Adrenal gland (tissue), 12 donors: ENCODE data around the gene IL11RA. TPM values are rescaled to one million over a fixed set of nuclear protein-coding genes. Genes with fewer than 3 reads are reported as not detected.

Source experiments
- DNase-seq, 7 donors: peaks; one replicate each; pipeline ENCODE4 v3.0.0-alpha.2; 2019 to 2020
- H3K27ac ChIP-seq, 5 donors: fragments of 200-600 bp; sonication (generic) in 4 of 5; 1 replicate in 3 of 5; 2 replicates in 2 of 5; pipeline versions ENCODE4 v1.5.1 to v1.8.0; 2016 to 2020; ENCODE audit warnings: mild to moderate bottlenecking in 1 of 5
- H3K27me3 ChIP-seq: fragments of 200-600 bp; 2 replicates; pipeline ENCODE4 v1.8.0; 2021
- H3K36me3 ChIP-seq, 2 donors: fragments of 200-600 bp; replicated peaks in 1 of 2; 1 replicate in 1 of 2; 2 replicates in 1 of 2; pipeline versions ENCODE4 v1.5.1 to v1.8.0; 2018 to 2022
- H3K4me1 ChIP-seq, 2 donors: fragments of 200-600 bp; replicated peaks in 1 of 2; 1 replicate in 1 of 2; 2 replicates in 1 of 2; pipeline versions ENCODE4 v1.5.1 to v1.8.0; 2018 to 2021
- H3K4me3 ChIP-seq, 4 donors: fragments of 200-600 bp; sonication (generic) in 3 of 4; one replicate each; pipeline ENCODE4 v1.5.1; 2016 to 2018
- H3K9me3 ChIP-seq, 3 donors: fragments of 200-600 bp; sonication (generic) in 1 of 3; replicated peaks in 1 of 3; 1 replicate in 2 of 3; 2 replicates in 1 of 3; pipeline versions ENCODE4 v1.5.1 to v1.8.0; 2016 to 2021
- POLR2A ChIP-seq, 2 donors: fragments of 450-650 bp; IDR thresholded peaks; one replicate each; pipeline ENCODE4 v1.6.1; 2017; ENCODE audit warnings: antibody characterized with exemption in 2 of 2, mild to moderate bottlenecking in 2 of 2, moderate library complexity in 1 of 2
- WGBS, 4 donors: extraction: QIAGEN DNeasy Blood & Tissue Kit in 2 of 4; methylation state at CpG; one replicate each; pipeline versions ENCODE4 v1.1.5 to v1.1.7; 2013 to 2017; 5-methylcytosine and 5-hydroxymethylcytosine counted together
- intact Hi-C, 2 donors: fragments of 100-400 bp; cut with DNase I; formaldehyde crosslinking; loops; one replicate each; pipeline versions ENCODE4 v1.14.1 to v1.15.0; 2022 to 2023
- polyA plus RNA-seq, 3 donors: library from polyadenylated mRNA; stranded (reverse); fragments of 200-250 nt in 2 of 3; fragments of 350-450 nt in 1 of 3; fragmentation: Illumina TruSeq in 1 of 3; extraction: RNeasy Lipid Tissue Mini Kit (QIAGEN cat#74804) in 1 of 3; gene quantifications; one replicate each; pipeline ENCODE4 v1.2.3, GENCODE V29; 2013 to 2014
- total RNA-seq, 9 donors: library from RNA; depleted of rRNA in 4 of 9; stranded (reverse); fragments of >200 nt in 4 of 9; fragments of 120-200 nt in 1 of 9; fragmentation: NEBNext Ultra II Directional in 1 of 9; extraction: Animal tissue kit (Norgen Biotek cat#: 25700) in 1 of 9; gene quantifications; one replicate each; pipeline versions ENCODE4 v1.1.0 to v1.2.4, GENCODE V29; 2013 to 2023
- TF ChIP-seq, protein P1 (sequence below), 6 experiments: fragments of 450-650 bp in 4 of 6; fragments of 200-600 bp in 2 of 6; sonication (generic) in 1 of 6; IDR thresholded peaks; 1 replicate in 5 of 6; 2 replicates in 1 of 6; pipeline versions ENCODE4 v1.5.1 to v1.8.0; 2016 to 2021; ENCODE audit warnings: antibody characterized with exemption in 6 of 6, mild to moderate bottlenecking in 2 of 6, moderate library complexity in 1 of 6
- donor health status: healthy with polysubstance abuse.
- donor health status: Bipolar disorder and iron deficiency.
- donor health status: DM: yes; HTN: yes; CAD: no.
- donor health status: DM: no; HTN: no; CAD: no.
- donor health status: DM: no; HTN: no; CAD: no.
- donor health status: DM: yes; HTN: yes; CAD: no.

IL11RA gene
- total and polyA plus RNA-seq, 12 donors: 5.2 to 53.7 (median 15.7) TPM

- intact Hi-C loops: no loop called here
Measured at GRCh38 chr9:34620061-34620994, 31.7 kb upstream of the IL11RA start, which contains the start of gene DCTN3. DCTN3 (minus strand) TSS chr9:34620495; CDS start chr9:34620464, 31 bp downstream.

GRCh38 chr9:34623374-34624235 is 28.4 kb upstream of the IL11RA start:
- Histone ChIP-seq H3K9me3 (no peaks in the 10 kb centered on the region), H3K27me3 (peaks cover 61% of the 10 kb centered on the region), H3K4me3 (no peak overlapping the region), H3K36me3 (no peaks in the 10 kb centered on the region), H3K4me1 (peaks cover 8 to 21% of the 10 kb centered on the region in 2 donors), H3K27ac (no peak overlapping the region)
- no peak for TF ChIP-seq POLR2A (IDR thresholded peaks at IDR 0.05)
- TF ChIP-seq, protein P1, sequence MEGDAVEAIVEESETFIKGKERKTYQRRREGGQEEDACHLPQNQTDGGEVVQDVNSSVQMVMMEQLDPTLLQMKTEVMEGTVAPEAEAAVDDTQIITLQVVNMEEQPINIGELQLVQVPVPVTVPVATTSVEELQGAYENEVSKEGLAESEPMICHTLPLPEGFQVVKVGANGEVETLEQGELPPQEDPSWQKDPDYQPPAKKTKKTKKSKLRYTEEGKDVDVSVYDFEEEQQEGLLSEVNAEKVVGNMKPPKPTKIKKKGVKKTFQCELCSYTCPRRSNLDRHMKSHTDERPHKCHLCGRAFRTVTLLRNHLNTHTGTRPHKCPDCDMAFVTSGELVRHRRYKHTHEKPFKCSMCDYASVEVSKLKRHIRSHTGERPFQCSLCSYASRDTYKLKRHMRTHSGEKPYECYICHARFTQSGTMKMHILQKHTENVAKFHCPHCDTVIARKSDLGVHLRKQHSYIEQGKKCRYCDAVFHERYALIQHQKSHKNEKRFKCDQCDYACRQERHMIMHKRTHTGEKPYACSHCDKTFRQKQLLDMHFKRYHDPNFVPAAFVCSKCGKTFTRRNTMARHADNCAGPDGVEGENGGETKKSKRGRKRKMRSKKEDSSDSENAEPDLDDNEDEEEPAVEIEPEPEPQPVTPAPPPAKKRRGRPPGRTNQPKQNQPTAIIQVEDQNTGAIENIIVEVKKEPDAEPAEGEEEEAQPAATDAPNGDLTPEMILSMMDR (IDR thresholded peaks at IDR 0.05): no peak
- WGBS, 4 donors: 10 to 24% (median 16%) methylated on average over 16 to 63 of the region's 63 CpGs
- no peak for DNase-seq
- intact Hi-C loops: no loop called here

More at GRCh38 chr9:34620061-34620994, 31.7 kb upstream of the IL11RA start, which contains the start of gene DCTN3:
- Histone ChIP-seq H3K27me3 (peaks cover 30% of the 10 kb centered on the region), H3K4me3 (peak within 1 kb of the TSS in 2 of 4 donors; percentile 64 to 96), H3K36me3 (peaks cover 0 to 29% of the 10 kb centered on the region in 2 donors), H3K27ac (peak within 1 kb of the TSS in 2 of 5 donors; percentile 12 to 51), H3K9me3 (no peaks in the 10 kb centered on the region), H3K4me1 (peaks cover 6 to 17% of the 10 kb centered on the region in 2 donors)
- DNase-seq: peak; percentile 90 to 99 (median 96)
- WGBS, 4 donors: 3 to 11% (median 5%) methylated on average over 12 to 43 of the region's 43 CpGs
- TF ChIP-seq, protein P1 (IDR thresholded peaks at IDR 0.05): peak in 1 of 6 experiments; percentile 2
- TF ChIP-seq POLR2A (IDR thresholded peaks at IDR 0.05): peak; percentile 28 to 45

GRCh38 chr9:34624475-34625185 is 27.4 kb upstream of the IL11RA start:
- Histone ChIP-seq H3K9me3 (no peaks in the 10 kb centered on the region), H3K4me1 (peaks cover 10 to 20% of the 10 kb centered on the region in 2 donors), H3K27me3 (peaks cover 68% of the 10 kb centered on the region), H3K4me3 (no peak overlapping the region), H3K36me3 (no peaks in the 10 kb centered on the region), H3K27ac (no peak overlapping the region)
- DNase-seq: no peak
- 20 to 30% (median 28%) methylated on average over 25 to 39 of the region's 39 CpGs for WGBS, 4 donors
- TF ChIP-seq, protein P1 (IDR thresholded peaks at IDR 0.05): no peak
- TF ChIP-seq POLR2A (IDR thresholded peaks at IDR 0.05): no peak
- intact Hi-C loops: no loop called here
